Osteocyte (in vitro differentiated cells): ENCODE results near the gene HOXD4. TPM values are rescaled to one million over a fixed set of nuclear protein-coding genes. Genes with fewer than 3 reads are reported as not detected.

ENCODE experiments used
- DNase-seq: peaks from one replicate; pipeline ENCODE4 v3.0.0; 2021; ENCODE audit warnings: mixed read lengths; ENCODE audit not compliant: unreplicated experiment; ENCODE audit errors: extremely low spot score
- H3K27ac Mint-ChIP-seq: one replicate; pipeline ENCODE4 v1.8.0; 2021; ENCODE audit warnings: mild to moderate bottlenecking, mixed read lengths; ENCODE audit not compliant: unreplicated experiment
- H3K27me3 Mint-ChIP-seq: one replicate; pipeline ENCODE4 v1.8.0; 2021; ENCODE audit warnings: mixed read lengths; ENCODE audit not compliant: unreplicated experiment
- H3K36me3 Mint-ChIP-seq: one replicate; pipeline ENCODE4 v1.8.0; 2021; ENCODE audit warnings: mixed read lengths; ENCODE audit not compliant: unreplicated experiment
- H3K4me1 Mint-ChIP-seq: one replicate; pipeline ENCODE4 v1.8.0; 2021; ENCODE audit warnings: mixed read lengths; ENCODE audit not compliant: unreplicated experiment
- H3K4me3 Mint-ChIP-seq: one replicate; pipeline ENCODE4 v1.8.0; 2021; ENCODE audit warnings: mild to moderate bottlenecking, moderate library complexity, mixed read lengths; ENCODE audit not compliant: unreplicated experiment
- H3K9me3 Mint-ChIP-seq: one replicate; pipeline ENCODE4 v1.8.0; 2021; ENCODE audit warnings: mixed read lengths; ENCODE audit not compliant: unreplicated experiment
- CTCF ChIP-seq: fragments of 200-600 bp; sonication (generic); IDR thresholded peaks from 2 replicates; pipeline ENCODE4 v1.5.0; 2021; ENCODE audit warnings: antibody characterized with exemption, mild to moderate bottlenecking, moderate library complexity
- total RNA-seq: library from RNA; stranded (reverse); gene quantifications from 2 replicates; pipeline ENCODE4 v1.2.1, GENCODE V29; 2021

HOXD4 gene
- total RNA-seq, 1 donor from 2014 or later, result not detected

- no peaks in the 10 kb centered on the region for H3K4me1 Mint-ChIP-seq
- no peak overlapping the region for H3K27ac Mint-ChIP-seq
- no peak for TF ChIP-seq CTCF
- H3K4me3 Mint-ChIP-seq, result no peak overlapping the region
- H3K36me3 Mint-ChIP-seq, result no peaks in the 10 kb centered on the region
- H3K9me3 Mint-ChIP-seq, result no peaks in the 10 kb centered on the region
- no peak for DNase-seq
- H3K27me3 Mint-ChIP-seq, result peaks cover 89% of the 10 kb centered on the region
Measured at GRCh38 chr2:176149481-176149938, 1.8 kb upstream of the HOXD4 start.

- Mint-ChIP-seq H3K4me3 (no peak overlapping the region), H3K27me3 (peaks cover 90% of the 10 kb centered on the region), H3K27ac (no peak overlapping the region), H3K4me1 (no peaks in the 10 kb centered on the region), H3K36me3 (no peaks in the 10 kb centered on the region), H3K9me3 (no peaks in the 10 kb centered on the region)
- no peak for TF ChIP-seq CTCF
- DNase-seq, result no peak
Measured at GRCh38 chr2:176149939-176150583, 1.3 kb upstream of the HOXD4 start.

GRCh38 chr2:176150584-176151441 lies 537 bp upstream of the HOXD4 start:
- Mint-ChIP-seq H3K9me3 (no peaks in the 10 kb centered on the region), H3K4me1 (no peaks in the 10 kb centered on the region), H3K4me3 (no peak overlapping the region), H3K27me3 (peaks cover 90% of the 10 kb centered on the region), H3K36me3 (no peaks in the 10 kb centered on the region), H3K27ac (no peak overlapping the region)
- no peak for TF ChIP-seq CTCF
- DNase-seq, result no peak

- peaks cover 2% of the 10 kb centered on the region for H3K4me1 Mint-ChIP-seq
- DNase-seq, result no peak
- no peak overlapping the region for H3K4me3 Mint-ChIP-seq
- no peak overlapping the region for H3K27ac Mint-ChIP-seq
- TF ChIP-seq CTCF, result no peak
- H3K9me3 Mint-ChIP-seq, result no peaks in the 10 kb centered on the region
- peaks cover 87% of the 10 kb centered on the region for H3K27me3 Mint-ChIP-seq
- no peaks in the 10 kb centered on the region for H3K36me3 Mint-ChIP-seq
Measured at GRCh38 chr2:176152350-176153181, 1.2 kb downstream of the HOXD4 start.
